ENCODE data around the gene ESR2.

The ESR2 gene

GRCh38 chr14:64035143-64035542 is 259.0 kb downstream of the ESR2 start:
- no peak for TF ChIP-seq CTCF (IDR thresholded peaks at IDR 0.05)
- Histone ChIP-seq H3K9me3 (no peaks in the 10 kb centered on the region), H3K4me1 (peaks cover 0 to 21% (median 1%) of the 10 kb centered on the region in 4 donors), H3K27me3 (no peaks in the 10 kb centered on the region), H3K27ac (no peak overlapping the region), H3K36me3 (peaks cover 17 to 44% (median 27%) of the 10 kb centered on the region in 3 donors), H3K4me3 (no peak overlapping the region)
- intact Hi-C loops (cut with DNase I; ENCODE audit: low total_unique reads) = no loop called here
- no peak for DNase-seq

All from tibial artery (tissue), 4 donors.